Kidney glomerular epithelial cell (primary cell): Measurements from ENCODE around the gene HDDC2.

ENCODE experiments used
- DNase-seq: peaks from one replicate; lab custom pipeline; 2025; lab: John Stamatoyannopoulos, UW

The HDDC2 gene

GRCh38 chr6:125301435-125302391 is at the start of gene HDDC2:
Gene HDDC2, minus strand, starts transcription at chr6:125301967. Its CDS starts 35 bp downstream, at chr6:125301932.
- DNase-seq = peak; percentile 49

- no peak for DNase-seq
Measured at GRCh38 chr6:125346926-125347563, 45.3 kb upstream of the HDDC2 start.

- no peak for DNase-seq
Measured at GRCh38 chr6:125346201-125346925, 44.6 kb upstream of the HDDC2 start.

- DNase-seq = no peak
Measured at GRCh38 chr6:125341460-125341859, 39.7 kb upstream of the HDDC2 start.

GRCh38 chr6:125340991-125341390 is 39.2 kb upstream of the HDDC2 start:
- no peak for DNase-seq

- DNase-seq = no peak
Measured at GRCh38 chr6:125340175-125340835, 38.5 kb upstream of the HDDC2 start.

- no peak for DNase-seq
Measured at GRCh38 chr6:125339653-125340052, 37.9 kb upstream of the HDDC2 start.

GRCh38 chr6:125338381-125338780 is 36.6 kb upstream of the HDDC2 start:
- DNase-seq = no peak

GRCh38 chr6:125337706-125338105 is 35.9 kb upstream of the HDDC2 start:
- DNase-seq = no peak

- DNase-seq = no peak
Measured at GRCh38 chr6:125332664-125333063, 30.9 kb upstream of the HDDC2 start.

- DNase-seq = no peak
Measured at GRCh38 chr6:125325586-125325985, 23.8 kb upstream of the HDDC2 start.

GRCh38 chr6:125323376-125323775 is 21.6 kb upstream of the HDDC2 start:
- DNase-seq = no peak

GRCh38 chr6:125316621-125317020 is 14.9 kb upstream of the HDDC2 start:
- no peak for DNase-seq

- DNase-seq = no peak
Measured at GRCh38 chr6:125315548-125315947, 13.8 kb upstream of the HDDC2 start.

- peak; percentile 61 for DNase-seq
Measured at GRCh38 chr6:125314009-125314581, 12.3 kb upstream of the HDDC2 start.

GRCh38 chr6:125312950-125313349 is 11.2 kb upstream of the HDDC2 start:
- no peak for DNase-seq

GRCh38 chr6:125312478-125312877 is 10.7 kb upstream of the HDDC2 start:
- DNase-seq = no peak

- peak; percentile 70 for DNase-seq
Measured at GRCh38 chr6:125310994-125311649, 9.4 kb upstream of the HDDC2 start.

- no peak for DNase-seq
Measured at GRCh38 chr6:125307964-125308615, 6.3 kb upstream of the HDDC2 start.

- DNase-seq = no peak
Measured at GRCh38 chr6:125307150-125307838, 5.5 kb upstream of the HDDC2 start.
